Bone marrow (tissue), 2 donors: ENCODE measurements around the gene PUM2.

Source experiments
- DNase-seq, 2 donors: peaks; one replicate each; lab custom pipeline; 2025; lab: John Stamatoyannopoulos, UW

PUM2 gene

GRCh38 chr2:20217041-20217970 lies 133.3 kb downstream of the PUM2 start:
- no peak for DNase-seq

GRCh38 chr2:20216130-20217025 lies 134.3 kb downstream of the PUM2 start:
- DNase-seq = no peak

GRCh38 chr2:20215183-20216040 lies 135.2 kb downstream of the PUM2 start:
- DNase-seq = no peak

- no peak for DNase-seq
Observed at GRCh38 chr2:20214566-20215182, 136.0 kb downstream of the PUM2 start.

- DNase-seq = no peak
Observed at GRCh38 chr2:20213651-20214565, 136.7 kb downstream of the PUM2 start.

GRCh38 chr2:20212871-20213503 lies 137.7 kb downstream of the PUM2 start:
- DNase-seq = no peak

GRCh38 chr2:20212459-20212870 lies 138.2 kb downstream of the PUM2 start:
- no peak for DNase-seq

- no peak for DNase-seq
Observed at GRCh38 chr2:20211860-20212458, 138.7 kb downstream of the PUM2 start.

GRCh38 chr2:20211420-20211819 lies 139.2 kb downstream of the PUM2 start:
- no peak for DNase-seq

GRCh38 chr2:20210462-20210861 lies 140.2 kb downstream of the PUM2 start:
- DNase-seq = no peak

GRCh38 chr2:20209373-20210109 lies 141.1 kb downstream of the PUM2 start:
- DNase-seq = no peak

GRCh38 chr2:20208476-20208859 lies 142.2 kb downstream of the PUM2 start:
- DNase-seq = no peak

- DNase-seq = no peak
Observed at GRCh38 chr2:20207051-20207450, 143.6 kb downstream of the PUM2 start.

- DNase-seq = no peak
Observed at GRCh38 chr2:20205915-20206524, 144.6 kb downstream of the PUM2 start.

GRCh38 chr2:20205069-20205468 lies 145.6 kb downstream of the PUM2 start:
- DNase-seq = no peak

- DNase-seq = no peak
Observed at GRCh38 chr2:20203521-20204225, 147.0 kb downstream of the PUM2 start.

GRCh38 chr2:20203072-20203471 lies 147.6 kb downstream of the PUM2 start:
- DNase-seq = no peak

- no peak for DNase-seq
Observed at GRCh38 chr2:20201671-20202070, 149.0 kb downstream of the PUM2 start.
